KMS-11 (cell line): ENCODE measurements around the gene ZBED5.

ENCODE experiments used
- H2AFZ ChIP-seq: fragments of 200-600 bp; sonication (generic); 2 replicates; pipeline ENCODE4 v1.6.1; 2016; ENCODE audit warnings: antibody characterized with exemption, mixed run types, low read depth
- H3K27ac ChIP-seq: fragments of 200-600 bp; sonication (generic); 2 replicates; pipeline ENCODE4 v1.6.1; 2016; ENCODE audit warnings: mild to moderate bottlenecking, mixed run types
- H3K27me3 ChIP-seq: fragments of 200-600 bp; sonication (generic); 2 replicates; pipeline ENCODE4 v1.6.1; 2017; ENCODE audit warnings: mild to moderate bottlenecking, low read depth, mixed run types, moderate library complexity; ENCODE audit not compliant: insufficient read depth
- H3K36me3 ChIP-seq: fragments of 200-600 bp; sonication (generic); 2 replicates; pipeline ENCODE4 v1.6.1; 2017; ENCODE audit warnings: mild to moderate bottlenecking, mixed run types; ENCODE audit not compliant: insufficient read depth
- H3K4me1 ChIP-seq: fragments of 200-600 bp; sonication (generic); 2 replicates; pipeline ENCODE4 v1.6.1; 2016; ENCODE audit warnings: mild to moderate bottlenecking, low read depth, mixed run types; ENCODE audit not compliant: poor library complexity, severe bottlenecking
- H3K4me2 ChIP-seq: fragments of 200-600 bp; sonication (generic); 2 replicates; pipeline ENCODE4 v1.7.0; 2016; ENCODE audit warnings: mild to moderate bottlenecking, mixed run types
- H3K4me3 ChIP-seq: fragments of 200-600 bp; sonication (generic); IDR thresholded peaks from 2 replicates; pipeline ENCODE4 v1.6.1; 2017; ENCODE audit warnings: low read depth, low read length, mixed read lengths; ENCODE audit not compliant: insufficient read depth
- H3K79me2 ChIP-seq: fragments of 200-600 bp; sonication (generic); 2 replicates; pipeline ENCODE4 v1.6.1; 2016; ENCODE audit warnings: low read depth, mixed run types; ENCODE audit not compliant: insufficient read depth
- H3K9ac ChIP-seq: fragments of 200-600 bp; sonication (generic); 2 replicates; pipeline ENCODE4 v1.6.1; 2016; ENCODE audit warnings: mild to moderate bottlenecking, mixed run types
- H4K20me1 ChIP-seq: fragments of 200-600 bp; sonication (generic); 2 replicates; pipeline ENCODE4 v1.6.1; 2016; ENCODE audit warnings: mild to moderate bottlenecking, mixed run types; ENCODE audit not compliant: insufficient read depth
- CTCF ChIP-seq: fragments of 200-600 bp; sonication (generic); conservative IDR thresholded peaks from 2 replicates; pipeline ENCODE4 v1.6.1; 2017; ENCODE audit warnings: low read depth, mild to moderate bottlenecking, antibody characterized with exemption, low read length, moderate library complexity, mixed read lengths

ZBED5 gene

GRCh38 chr11:10875430-10876021, 17.7 kb upstream of the ZBED5 start:
- H3K27me3 ChIP-seq = no peaks in the 10 kb centered on the region
- TF ChIP-seq CTCF = no peak
- no peaks in the 10 kb centered on the region for H3K79me2 ChIP-seq
- H2AFZ ChIP-seq = no peak overlapping the region
- no peak overlapping the region for H3K4me2 ChIP-seq
- H3K4me1 ChIP-seq = peaks cover 6% of the 10 kb centered on the region
- no peak overlapping the region for H3K9ac ChIP-seq
- no peaks in the 10 kb centered on the region for H3K36me3 ChIP-seq
- H4K20me1 ChIP-seq = no peaks in the 10 kb centered on the region
- no peak overlapping the region for H3K4me3 ChIP-seq
- H3K27ac ChIP-seq = no peak overlapping the region

GRCh38 chr11:10872097-10872496, 14.2 kb upstream of the ZBED5 start:
- no peaks in the 10 kb centered on the region for H3K27me3 ChIP-seq
- no peaks in the 10 kb centered on the region for H3K79me2 ChIP-seq
- peaks cover 19% of the 10 kb centered on the region for H3K4me1 ChIP-seq
- no peak overlapping the region for H3K27ac ChIP-seq
- no peak for TF ChIP-seq CTCF
- H3K4me2 ChIP-seq = no peak overlapping the region
- no peak overlapping the region for H2AFZ ChIP-seq
- H3K36me3 ChIP-seq = no peaks in the 10 kb centered on the region
- no peak overlapping the region for H3K9ac ChIP-seq
- H4K20me1 ChIP-seq = no peaks in the 10 kb centered on the region
- H3K4me3 ChIP-seq = no peak overlapping the region

GRCh38 chr11:10868352-10868751, 10.5 kb upstream of the ZBED5 start:
- Histone ChIP-seq H4K20me1 (no peaks in the 10 kb centered on the region), H3K36me3 (no peaks in the 10 kb centered on the region), H3K27ac (no peak overlapping the region), H3K9ac (no peak overlapping the region), H3K4me2 (no peak overlapping the region; the same call in 1 of the 2 replicates), H3K27me3 (no peaks in the 10 kb centered on the region), H2AFZ (no peak overlapping the region), H3K4me1 (peaks cover 37% of the 10 kb centered on the region), H3K4me3 (no peak overlapping the region), H3K79me2 (no peaks in the 10 kb centered on the region)
- TF ChIP-seq CTCF = no peak

GRCh38 chr11:10866893-10867331, 9.1 kb upstream of the ZBED5 start:
- Histone ChIP-seq H3K4me3 (no peak overlapping the region), H4K20me1 (no peaks in the 10 kb centered on the region), H3K79me2 (no peaks in the 10 kb centered on the region), H3K9ac (no peak overlapping the region), H3K4me2 (peak overlapping the region; percentile 43), H3K27ac (peak overlapping the region; percentile 46), H3K27me3 (no peaks in the 10 kb centered on the region), H2AFZ (peak overlapping the region; percentile 50; the same call in 1 of the 2 replicates), H3K36me3 (no peaks in the 10 kb centered on the region), H3K4me1 (peaks cover 49% of the 10 kb centered on the region)
- no peak for TF ChIP-seq CTCF
